ENCODE data around the gene MYO1D. TPM values are rescaled to one million over a fixed set of nuclear protein-coding genes. Genes with fewer than 3 reads are reported as not detected.
A peak's percentile ranks its signal among the peaks of the same experiment; 100 is the strongest.
"Not testable (repeated sequence)": the region's sequence is repeated elsewhere in the genome, so short reads cannot be mapped to it uniquely, and the experiment has no call there.

The MYO1D gene
- total RNA-seq, 1 experiment from 2014 or later, result 41.2 TPM

GRCh38 chr17:32461853-32462617 is 414.9 kb downstream of the MYO1D start:
- DNase-seq (ENCODE audit: low read depth), result peak; percentile 53

- no peak for DNase-seq (ENCODE audit: low read depth)
These were observed 415.4 kb downstream of the MYO1D start for GRCh38 chr17:32461498-32461852.

GRCh38 chr17:32460054-32460453 is 416.9 kb downstream of the MYO1D start:
- no peak for DNase-seq (ENCODE audit: low read depth)

- no peak for DNase-seq (ENCODE audit: low read depth)
These were observed 418.6 kb downstream of the MYO1D start for GRCh38 chr17:32458371-32458770.

GRCh38 chr17:32453370-32453769 is 423.6 kb downstream of the MYO1D start:
- no peak for DNase-seq (ENCODE audit: low read depth)

GRCh38 chr17:32452281-32452680 is 424.6 kb downstream of the MYO1D start:
- no peak for DNase-seq (ENCODE audit: low read depth)

GRCh38 chr17:32451879-32452278 is 425.0 kb downstream of the MYO1D start:
- DNase-seq (ENCODE audit: low read depth), result no peak

DNA sequence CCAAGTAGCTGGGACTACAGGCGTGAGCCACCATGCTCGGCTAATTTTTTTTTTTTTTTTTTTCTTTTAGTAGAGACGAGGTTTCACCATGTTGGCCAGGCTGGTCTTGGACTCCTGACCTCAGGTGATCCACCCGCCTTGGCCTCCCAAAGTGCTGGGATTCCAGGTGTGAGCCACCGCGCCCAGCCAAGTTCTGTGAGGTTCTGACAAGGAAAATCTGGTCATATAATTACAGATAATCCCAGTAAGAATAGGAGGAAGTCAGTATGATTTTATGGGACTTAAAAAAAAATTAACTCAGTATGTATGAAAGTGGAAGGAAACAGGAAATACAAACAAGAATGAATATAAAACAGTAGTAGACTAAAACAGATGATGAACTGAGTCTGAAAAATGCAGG is 426.5 kb downstream of the MYO1D start:
- DNase-seq (ENCODE audit: low read depth), result not testable (repeated sequence)

DNA sequence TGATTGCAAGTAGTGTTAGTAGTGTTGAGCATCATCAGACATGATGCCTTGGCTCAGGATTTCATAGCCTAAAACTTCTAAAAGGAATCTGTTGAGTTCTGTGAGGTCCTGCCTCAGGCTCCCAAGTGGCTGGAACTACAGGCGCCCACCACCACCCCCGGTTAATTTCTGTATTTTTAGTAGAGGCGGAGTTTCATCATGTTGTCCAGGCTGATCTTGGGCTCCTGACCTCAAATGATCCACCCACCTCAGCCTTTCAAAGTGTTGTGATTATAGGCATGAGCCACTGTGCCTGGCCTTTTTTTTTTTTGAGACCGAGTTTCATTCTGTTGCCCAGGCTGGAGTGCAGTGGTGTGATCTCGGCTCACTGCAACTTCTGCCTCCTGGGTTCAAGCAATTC is 427.0 kb downstream of the MYO1D start:
- DNase-seq (ENCODE audit: low read depth), result no peak

DNA sequence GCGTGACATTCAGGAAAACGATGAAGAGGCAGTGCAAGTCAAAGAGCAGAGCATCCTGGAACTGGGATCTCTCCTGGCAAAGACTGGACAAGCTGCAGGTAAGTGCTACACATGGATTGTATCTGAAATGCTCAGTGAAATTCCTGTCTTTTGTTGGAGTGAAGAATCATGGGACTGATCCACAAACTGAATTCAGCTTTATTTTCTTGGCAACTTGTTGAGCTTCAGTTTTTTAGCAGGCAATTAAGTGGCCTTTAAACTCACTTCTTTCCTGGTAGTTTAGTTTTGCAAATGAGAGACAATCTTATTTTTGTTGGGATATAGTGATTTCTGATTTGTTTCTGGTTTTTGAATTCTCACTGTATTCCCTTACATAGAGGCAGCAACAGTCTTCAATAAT is 430.0 kb downstream of the MYO1D start:
- DNase-seq (ENCODE audit: low read depth), result no peak

DNA sequence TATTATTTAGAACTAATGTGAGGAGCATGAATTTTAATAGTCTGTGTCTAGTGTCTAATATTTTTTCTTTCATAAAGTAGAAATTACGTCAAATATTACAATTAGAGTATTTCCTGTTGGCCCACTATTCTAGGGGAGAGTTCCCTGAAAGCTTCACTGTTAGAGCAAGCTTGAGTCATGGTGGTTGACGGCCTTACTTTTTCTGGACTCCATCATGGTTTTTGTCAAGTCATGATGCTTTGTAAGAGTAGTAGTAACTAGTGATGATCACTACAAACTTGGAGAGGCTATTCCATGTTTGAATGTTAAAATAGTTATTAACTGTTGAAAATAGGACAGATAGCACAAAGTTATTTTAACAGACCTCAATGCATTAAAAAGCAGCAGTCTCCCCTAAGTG is 431.0 kb downstream of the MYO1D start:
- peak; percentile 33 for DNase-seq (ENCODE audit: low read depth)

GRCh38 chr17:32445497-32445896 is 431.4 kb downstream of the MYO1D start:
- DNase-seq (ENCODE audit: low read depth), result no peak

- DNase-seq (ENCODE audit: low read depth), result peak; percentile 69
These were observed 431.9 kb downstream of the MYO1D start for GRCh38 chr17:32445074-32445415.

DNA sequence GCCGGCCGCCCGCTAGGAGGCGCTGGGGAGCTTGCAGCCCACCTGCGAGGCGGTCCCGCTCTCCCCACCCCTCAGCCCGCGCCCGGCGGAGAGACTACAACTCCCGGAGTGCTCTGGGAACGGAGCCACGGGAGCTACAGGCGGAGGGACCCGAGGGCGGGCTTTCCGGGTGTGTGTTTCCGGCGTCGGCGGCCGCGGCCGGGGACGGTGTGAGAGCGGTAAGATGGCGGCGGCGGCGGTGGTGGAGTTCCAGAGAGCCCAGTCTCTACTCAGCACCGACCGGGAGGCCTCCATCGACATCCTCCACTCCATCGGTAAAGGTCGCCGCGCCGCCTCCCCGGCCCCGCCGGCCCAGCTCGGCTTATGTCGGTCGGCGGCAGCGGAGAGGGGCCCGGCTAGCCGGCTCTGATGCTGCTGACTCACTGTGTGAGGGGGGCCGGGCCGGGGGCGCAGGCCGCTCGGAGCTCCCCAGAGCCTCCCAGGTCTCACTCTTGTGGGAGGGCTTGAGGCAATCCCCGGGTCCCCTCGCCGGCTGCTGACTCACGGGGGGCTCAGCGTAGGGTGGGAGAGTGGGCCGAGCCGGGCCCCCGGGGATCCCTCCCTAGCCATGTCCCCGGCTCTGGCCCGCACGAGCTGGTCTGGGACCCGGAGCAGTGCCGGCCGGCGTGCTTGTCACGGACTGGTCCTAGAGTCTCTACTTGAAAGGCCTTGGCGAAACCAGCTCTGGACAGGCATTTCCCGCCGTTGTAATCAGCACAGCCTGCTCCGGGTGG is 432.4 kb downstream of the MYO1D start, which contains the start of gene PSMD11:
PSMD11 (plus strand) TSS at position 210 of the 773 bp plus-strand sequence; CDS start at position 224, 14 bp downstream.
- peak; percentile 93 for DNase-seq (ENCODE audit: low read depth)

- DNase-seq (ENCODE audit: low read depth), result no peak
These were observed 433.1 kb downstream of the MYO1D start for GRCh38 chr17:32443827-32444300.

Other genes starting within 250 kb of the MYO1D start
- gene TMEM98, start 51.0 kb upstream of the MYO1D start, total RNA-seq (2014; rRNA removed; shearing (Covaris generic)), result 36.9 and 52.5 TPM in 2 replicates
- 0.20 TPM in 1 of 2 replicates, not detected in the other for gene SPACA3, start 114.7 kb upstream of the MYO1D start, total RNA-seq (2014; rRNA removed; shearing (Covaris generic))

Measured in RPMI7951 (cell line).